Skin of body (tissue), 2 donors: Measurements from ENCODE around the gene SVOPL. TPM values are rescaled to one million over a fixed set of nuclear protein-coding genes. Genes with fewer than 3 reads are reported as not detected.

Experiments
- DNase-seq: peaks from one replicate; lab custom pipeline; 2025; lab: John Stamatoyannopoulos, UW
- total RNA-seq: library from RNA; depleted of rRNA; stranded (reverse); fragments of >200 nt; gene quantifications from one replicate; pipeline ENCODE4 v1.2.3, GENCODE V29; 2014

SVOPL gene
- total RNA-seq, 1 donor from 2014 or later, result 0.59 TPM

- no peak for DNase-seq
Measured at GRCh38 chr7:138662076-138662990, 38.8 kb downstream of the SVOPL start.

GRCh38 chr7:138661069-138661635 lies 40.0 kb downstream of the SVOPL start:
- no peak for DNase-seq

DNA sequence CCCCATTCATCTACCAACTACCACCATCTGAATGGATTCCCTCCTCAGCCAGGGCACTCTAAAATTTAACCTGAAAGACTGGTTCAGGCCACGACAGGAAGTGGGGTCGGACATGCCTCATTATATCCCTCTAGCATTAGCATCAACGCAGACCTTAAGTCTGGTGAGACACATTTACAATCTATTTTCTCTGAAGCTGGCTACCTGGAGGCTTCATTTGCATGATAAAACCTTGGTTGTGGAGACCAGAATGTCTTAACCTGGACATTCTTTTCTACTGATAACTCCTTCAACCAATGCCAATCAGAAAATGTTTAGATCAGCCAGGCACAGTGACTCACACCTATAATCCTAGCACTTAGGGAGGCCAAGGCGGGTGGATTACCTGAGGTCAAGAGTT lies 42.3 kb downstream of the SVOPL start:
- DNase-seq, result no peak

GRCh38 chr7:138657854-138658386 lies 43.2 kb downstream of the SVOPL start:
- no peak for DNase-seq

- DNase-seq, result no peak
Measured at GRCh38 chr7:138656952-138657351, 44.2 kb downstream of the SVOPL start.

- DNase-seq, result no peak
Measured at GRCh38 chr7:138654616-138655015, 46.5 kb downstream of the SVOPL start.

GRCh38 chr7:138649506-138649905 lies 51.7 kb downstream of the SVOPL start:
- DNase-seq, result no peak

GRCh38 chr7:138645284-138645683 lies 55.9 kb downstream of the SVOPL start:
- DNase-seq, result no peak

- DNase-seq, result no peak
Measured at GRCh38 chr7:138632826-138633602, 68.1 kb downstream of the SVOPL start.

DNA sequence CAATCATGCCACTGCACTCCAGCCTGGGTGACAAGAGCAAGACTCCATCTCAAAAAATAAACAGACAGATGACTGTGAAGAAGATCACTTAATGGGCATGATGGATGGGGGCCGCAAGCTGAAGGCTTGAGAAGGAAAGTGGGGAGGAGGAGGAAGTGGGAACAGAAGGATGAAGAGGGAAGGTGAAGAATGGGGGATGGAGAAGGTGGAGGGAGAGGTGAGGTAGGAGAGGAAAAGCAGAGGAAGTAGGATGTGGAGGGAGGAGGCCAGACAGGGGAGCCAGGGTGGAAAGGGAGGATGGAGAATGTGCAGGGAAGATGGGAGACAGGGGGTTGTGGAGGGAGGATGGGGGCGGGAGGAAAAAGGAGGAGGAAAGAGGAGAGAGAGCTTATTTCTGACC lies 68.8 kb downstream of the SVOPL start:
- DNase-seq, result no peak

- no peak for DNase-seq
Measured at GRCh38 chr7:138630059-138630610, 71.0 kb downstream of the SVOPL start.

GRCh38 chr7:138627361-138627760 lies 73.8 kb downstream of the SVOPL start:
- no peak for DNase-seq

- no peak for DNase-seq
Measured at GRCh38 chr7:138626846-138627245, 74.3 kb downstream of the SVOPL start.

- DNase-seq, result no peak
Measured at GRCh38 chr7:138625849-138626230, 75.3 kb downstream of the SVOPL start.

DNA sequence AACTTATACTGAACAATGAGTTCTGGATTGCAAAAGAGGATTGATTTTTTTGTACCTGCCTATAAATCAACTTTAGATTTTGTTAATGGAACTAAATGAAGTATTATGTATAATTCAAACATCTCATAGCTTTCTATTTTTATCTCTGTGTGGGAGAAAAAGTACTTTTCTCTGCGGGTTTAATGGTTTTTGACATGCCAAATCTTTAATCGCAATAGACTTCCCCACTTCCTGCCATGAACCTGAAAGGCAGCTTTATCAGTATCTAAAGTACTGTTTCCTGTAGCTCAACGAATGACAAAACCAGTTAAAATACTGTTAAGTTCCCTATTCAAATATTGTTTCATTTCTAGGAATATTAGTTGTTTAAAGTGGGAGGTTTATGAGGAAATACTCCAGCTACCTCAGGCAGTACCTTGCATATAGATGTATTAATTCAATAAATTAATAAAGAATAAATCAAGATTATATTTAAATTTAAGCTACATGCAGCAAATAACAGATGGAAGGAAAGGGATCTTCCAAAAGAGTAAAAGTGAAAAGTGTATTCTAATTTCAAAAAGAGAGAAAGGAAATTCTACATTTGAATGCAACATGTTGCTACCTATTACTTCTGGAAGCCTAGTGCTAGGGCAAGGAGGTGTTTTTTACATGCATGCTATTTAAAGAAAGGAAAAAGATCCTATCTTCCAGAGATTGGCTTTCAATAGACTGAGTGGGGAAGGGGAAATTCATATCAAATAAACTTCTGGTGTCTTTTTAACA lies 75.9 kb downstream of the SVOPL start:
- DNase-seq, result no peak

DNA sequence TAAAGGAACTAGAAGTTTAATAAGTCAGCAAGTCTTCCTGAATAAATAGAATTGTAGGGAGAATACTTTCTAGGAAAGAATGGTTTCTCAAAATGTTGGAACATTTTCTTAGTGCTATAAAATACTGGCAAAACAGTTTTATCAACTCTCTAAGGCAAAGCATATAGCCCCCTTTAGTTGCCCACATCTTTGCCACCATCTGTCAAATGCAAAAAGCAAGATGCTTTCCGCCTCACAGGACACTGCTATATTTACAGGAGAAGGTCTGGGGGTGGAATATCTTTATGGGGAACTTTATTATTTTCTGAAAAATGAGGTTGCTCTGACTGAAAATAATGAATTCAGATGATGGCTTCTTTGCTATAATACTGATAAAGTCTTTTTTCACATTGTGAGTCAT lies 78.3 kb downstream of the SVOPL start:
- DNase-seq, result no peak

GRCh38 chr7:138618933-138619332 lies 82.2 kb downstream of the SVOPL start:
- DNase-seq, result no peak

DNA sequence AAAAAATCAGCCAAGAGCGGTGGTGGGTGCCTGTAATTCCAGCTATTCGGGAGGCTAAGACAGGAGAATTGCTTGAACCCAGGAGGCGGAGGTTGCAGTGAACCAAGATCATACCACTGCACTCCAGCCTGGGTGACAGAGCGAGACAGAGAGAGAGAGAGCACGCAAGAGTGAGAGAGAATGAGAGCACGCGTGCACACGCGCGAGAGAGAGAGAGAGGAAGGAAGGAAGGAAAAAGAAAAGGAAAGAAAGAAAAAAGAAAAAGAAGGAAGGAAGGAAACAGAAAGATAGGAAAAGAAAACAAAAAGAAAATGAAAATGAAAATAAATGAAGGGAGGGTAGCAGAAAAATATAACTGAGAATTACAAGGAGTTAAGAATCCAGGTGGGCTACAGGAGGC lies 82.7 kb downstream of the SVOPL start:
- no peak for DNase-seq

DNA sequence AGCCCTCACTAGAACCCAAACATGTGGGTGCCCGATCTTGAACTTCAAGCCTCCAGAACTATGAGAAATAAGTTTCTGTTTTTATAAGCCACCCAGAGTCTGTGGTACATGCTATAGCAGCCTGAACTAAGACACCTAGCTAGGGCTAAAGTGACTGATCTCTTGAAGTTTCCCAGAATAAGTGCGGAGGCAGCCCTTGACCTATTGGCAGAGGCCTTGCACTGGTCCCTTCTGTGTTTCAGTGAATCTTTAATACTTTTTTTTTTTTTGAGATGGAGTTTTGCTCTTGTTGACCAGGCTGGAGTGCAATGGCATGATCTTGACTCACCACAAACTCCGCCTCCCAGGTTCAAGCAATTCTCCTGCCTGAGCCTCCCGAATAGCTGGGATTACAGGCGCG lies 85.1 kb downstream of the SVOPL start:
- no peak for DNase-seq

- DNase-seq, result no peak
Measured at GRCh38 chr7:138613630-138614029, 87.5 kb downstream of the SVOPL start.

GRCh38 chr7:138610671-138611170 lies 90.4 kb downstream of the SVOPL start:
- DNase-seq, result no peak
